Mucosa of descending colon (tissue), 3 donors: ENCODE data around the gene HPSE2. TPM values are rescaled to one million over a fixed set of nuclear protein-coding genes. Genes with fewer than 3 reads are reported as not detected.

Experiments
- ATAC-seq: fragments of 200-7000 bp; cut with Tn5 transposase; one replicate; pipeline ENCODE4 v1.9.1; 2020; ENCODE audit warnings: mild to moderate bottlenecking, moderate library complexity
- DNase-seq, 3 donors: peaks; one replicate each; pipeline ENCODE4 v3.0.0-alpha.2; 2020
- H3K36me3 ChIP-seq: fragments of 200-600 bp; one replicate; pipeline ENCODE4 v1.8.0; 2021; ENCODE audit warnings: low read depth, mild to moderate bottlenecking
- H3K4me1 ChIP-seq: fragments of 200-600 bp; one replicate; pipeline ENCODE4 v1.8.0; 2021; ENCODE audit warnings: low read depth, mild to moderate bottlenecking
- H3K4me3 ChIP-seq: fragments of 200-600 bp; one replicate; pipeline ENCODE4 v1.8.0; 2021; ENCODE audit warnings: mild to moderate bottlenecking
- H3K9me3 ChIP-seq: fragments of 200-600 bp; one replicate; pipeline ENCODE4 v1.8.0; 2021; ENCODE audit warnings: mild to moderate bottlenecking
- CTCF ChIP-seq: fragments of 200-600 bp; IDR thresholded peaks from one replicate; pipeline ENCODE4 v1.8.0; 2022; ENCODE audit warnings: antibody characterized with exemption, mild to moderate bottlenecking
- intact Hi-C, 2 donors: fragments of 100-400 bp; cut with DNase I in 1 of 2; cut with micrococcal nuclease in 1 of 2; formaldehyde crosslinking; loops; one replicate each; pipeline versions ENCODE4 v1.11.0 to v1.11.1; 2022; cut with DNase I, micrococcal nuclease
- total RNA-seq, 3 donors: library from RNA; stranded (reverse); fragmentation: NEBNext Ultra II Directional in 2 of 3; extraction: Animal tissue kit (Norgen Biotek cat#: 25700) in 2 of 3; gene quantifications; one replicate each; pipeline versions ENCODE4 v1.2.1 to v1.2.4, GENCODE V29; 2021 to 2023
- donor health status: DM: no; HTN: no; CAD: no; lungs with moderate emphysema.
- donor health status: DM: no; HTN: no; CAD: no.
- donor health status: DM: no; HTN: yes; CAD: no.

HPSE2 gene
- total RNA-seq, 3 donors from 2014 or later: 1.3 to 3.7 (median 2.4) TPM

GRCh38 chr10:98489561-98490481, 745.8 kb downstream of the HPSE2 start:
- Histone ChIP-seq H3K36me3 (no peaks in the 10 kb centered on the region), H3K9me3 (peaks cover 4% of the 10 kb centered on the region), H3K4me1 (no peaks in the 10 kb centered on the region), H3K4me3 (no peak overlapping the region)
- intact Hi-C loops: no loop called here
- DNase-seq: no peak
- ATAC-seq: no peak
- TF ChIP-seq CTCF: no peak

- intact Hi-C loops: no loop called here
- ATAC-seq: peak; percentile 46
Measured at GRCh38 chr10:98488669-98489430, 746.8 kb downstream of the HPSE2 start.

GRCh38 chr10:98487649-98488048, 748.0 kb downstream of the HPSE2 start:
- no peak for DNase-seq
- no peak for TF ChIP-seq CTCF
- Histone ChIP-seq H3K9me3 (no peaks in the 10 kb centered on the region), H3K4me1 (no peaks in the 10 kb centered on the region), H3K36me3 (no peaks in the 10 kb centered on the region), H3K4me3 (no peak overlapping the region)
- intact Hi-C loops: no loop called here
- ATAC-seq: no peak

More at GRCh38 chr10:98488669-98489430, 746.8 kb downstream of the HPSE2 start:
- H3K36me3 ChIP-seq: no peaks in the 10 kb centered on the region
- no peaks in the 10 kb centered on the region for H3K9me3 ChIP-seq
- no peak for TF ChIP-seq CTCF
- H3K4me1 ChIP-seq: no peaks in the 10 kb centered on the region
- no peak overlapping the region for H3K4me3 ChIP-seq
- no peak for DNase-seq

- TF ChIP-seq CTCF: no peak
- Histone ChIP-seq H3K4me3 (no peak overlapping the region), H3K4me1 (no peaks in the 10 kb centered on the region), H3K9me3 (no peaks in the 10 kb centered on the region), H3K36me3 (no peaks in the 10 kb centered on the region)
- ATAC-seq (no peak), DNase-seq (no peak)
- intact Hi-C loops: no loop called here
Measured at GRCh38 chr10:98486421-98486820, 749.2 kb downstream of the HPSE2 start.

GRCh38 chr10:98485959-98486358, 749.7 kb downstream of the HPSE2 start:
- intact Hi-C loops: no loop called here
- no peak for TF ChIP-seq CTCF
- Histone ChIP-seq H3K9me3 (no peaks in the 10 kb centered on the region), H3K4me3 (no peak overlapping the region), H3K4me1 (no peaks in the 10 kb centered on the region), H3K36me3 (no peaks in the 10 kb centered on the region)
- DNase-seq (no peak), ATAC-seq (no peak)
